Activated T-cell treated with anti-CD3 and anti-CD28 coated beads for 48 hours (primary cell): ENCODE data around the gene PITPNC1.

Experiments used
- DNase-seq: peaks from one replicate; pipeline ENCODE4 v3.0.0-alpha.2; 2020; ENCODE audit warnings: low read depth

PITPNC1 gene

DNA sequence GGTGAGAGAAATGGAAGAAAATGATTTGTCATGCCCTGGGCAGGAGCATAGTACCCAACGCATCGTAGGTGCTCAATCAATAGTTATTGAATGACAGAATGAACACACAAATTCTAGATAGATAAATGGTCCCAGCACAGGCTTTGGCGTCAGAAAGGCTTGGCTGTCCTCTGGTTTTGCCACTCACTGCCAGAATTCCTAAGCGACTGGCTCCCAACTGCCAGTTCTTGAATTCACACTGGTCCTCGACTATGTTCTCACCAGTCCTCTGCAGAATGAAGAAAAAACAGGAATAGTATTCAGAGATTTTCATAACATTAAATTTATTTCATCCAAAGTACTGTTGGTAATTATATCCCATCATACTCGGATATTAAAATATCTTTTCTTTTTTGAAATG, 177.6 kb downstream of the PITPNC1 start:
- no peak for DNase-seq

DNA sequence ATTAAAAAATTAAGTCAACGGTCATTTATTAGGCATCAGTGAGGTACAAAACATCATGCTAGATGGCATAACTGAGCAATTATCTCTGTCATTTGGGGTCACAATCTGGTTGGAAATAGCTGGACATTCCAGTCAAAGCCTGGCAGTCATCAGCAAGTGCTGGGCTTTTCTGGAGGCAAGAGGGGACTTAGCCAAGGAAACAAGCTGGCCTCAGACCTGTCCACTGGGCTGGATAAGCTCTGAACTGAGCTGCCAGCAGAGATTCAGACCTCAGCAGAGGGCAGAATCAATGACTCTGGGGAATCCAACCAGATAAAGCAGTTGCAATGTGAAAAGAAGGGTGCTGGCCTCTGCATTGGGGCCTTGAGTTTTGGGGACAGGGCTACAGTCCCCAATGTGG, 178.8 kb downstream of the PITPNC1 start:
- DNase-seq: no peak

DNA sequence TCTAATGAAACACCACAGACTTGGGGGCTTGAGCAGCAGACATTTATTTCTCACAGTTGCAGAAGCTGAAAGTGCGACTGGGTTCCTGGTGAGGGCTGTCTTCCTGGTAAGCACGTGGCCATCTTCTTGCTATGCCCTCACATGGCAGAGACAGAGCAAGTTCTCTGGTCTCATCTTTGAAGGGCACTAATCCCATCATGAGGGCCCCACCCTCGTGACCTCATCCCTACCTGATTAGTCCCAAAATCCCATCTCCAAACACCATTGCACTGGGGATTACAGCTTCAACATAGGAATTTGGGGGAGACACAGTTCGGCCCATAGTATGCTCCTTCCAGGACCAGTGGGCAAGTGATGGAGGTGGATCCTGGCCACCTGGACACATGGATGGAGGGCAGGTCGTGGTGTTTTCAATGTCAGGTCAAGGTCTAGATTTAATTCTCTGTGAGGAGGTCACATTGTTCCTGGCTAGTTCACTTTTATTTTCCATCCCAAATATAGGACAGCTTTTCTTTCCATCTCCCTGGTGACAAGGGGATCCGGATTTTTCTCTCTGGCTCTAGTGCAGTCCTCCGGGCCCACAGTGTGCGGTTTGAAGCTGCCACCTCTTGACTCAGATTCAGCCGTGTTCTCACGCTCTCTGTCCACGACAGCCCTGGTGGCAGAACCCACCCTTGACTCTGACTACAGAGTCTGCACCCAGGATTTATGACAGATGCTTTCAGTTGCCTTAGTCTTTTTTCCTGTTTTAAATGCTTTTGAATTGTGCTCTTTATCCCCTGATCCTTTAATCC, 180.2 kb downstream of the PITPNC1 start:
- DNase-seq: no peak

DNA sequence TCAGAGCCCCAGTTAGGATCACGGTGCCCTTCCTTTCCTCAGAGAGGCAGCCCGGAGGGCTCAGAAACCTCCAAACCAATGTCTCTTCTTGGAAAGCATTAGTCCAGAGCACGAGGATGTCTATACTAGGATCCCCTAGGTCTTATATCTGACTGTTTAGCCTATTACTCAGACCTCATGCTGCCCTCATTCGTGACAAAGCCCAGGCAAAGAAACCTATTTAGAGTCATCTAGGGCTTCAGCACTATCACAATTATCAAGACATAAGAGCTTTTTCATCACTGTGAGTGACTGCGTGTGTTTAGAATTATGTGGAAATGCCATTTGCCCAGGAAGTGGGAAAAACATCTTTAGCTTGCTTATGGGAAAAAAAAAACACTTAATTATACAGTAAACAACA, 180.8 kb downstream of the PITPNC1 start:
- no peak for DNase-seq

DNA sequence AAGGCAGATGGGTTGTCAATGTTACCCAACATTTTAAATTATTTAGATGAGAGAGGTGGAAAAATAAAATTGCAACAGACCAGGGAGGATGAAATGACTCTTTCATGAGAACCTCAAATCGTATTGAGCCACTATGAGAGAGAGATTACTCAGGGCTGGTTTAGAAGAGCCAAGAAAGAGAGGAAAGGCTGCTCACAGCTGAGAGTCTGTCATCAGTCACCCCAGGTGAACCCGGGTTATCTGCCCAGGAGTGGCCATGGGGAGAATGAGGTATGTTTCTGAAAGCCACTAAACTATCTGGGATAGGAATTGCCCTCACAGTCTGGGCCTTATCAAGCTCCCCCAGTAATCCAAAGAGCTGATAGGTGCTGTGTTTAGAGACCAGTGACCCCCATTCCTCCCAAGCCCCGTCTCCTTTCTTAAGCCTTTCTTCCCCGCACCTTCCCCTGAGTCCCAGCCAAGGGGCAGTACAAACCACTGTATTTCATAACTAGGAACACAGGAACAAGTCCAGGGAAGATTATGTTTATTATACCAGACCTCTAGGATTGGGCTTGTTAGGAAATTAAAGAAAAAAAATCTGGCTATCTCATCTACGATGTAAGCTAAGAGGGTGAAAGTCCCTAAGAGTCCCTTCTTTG, 181.8 kb downstream of the PITPNC1 start:
- DNase-seq: peak; percentile 6

DNA sequence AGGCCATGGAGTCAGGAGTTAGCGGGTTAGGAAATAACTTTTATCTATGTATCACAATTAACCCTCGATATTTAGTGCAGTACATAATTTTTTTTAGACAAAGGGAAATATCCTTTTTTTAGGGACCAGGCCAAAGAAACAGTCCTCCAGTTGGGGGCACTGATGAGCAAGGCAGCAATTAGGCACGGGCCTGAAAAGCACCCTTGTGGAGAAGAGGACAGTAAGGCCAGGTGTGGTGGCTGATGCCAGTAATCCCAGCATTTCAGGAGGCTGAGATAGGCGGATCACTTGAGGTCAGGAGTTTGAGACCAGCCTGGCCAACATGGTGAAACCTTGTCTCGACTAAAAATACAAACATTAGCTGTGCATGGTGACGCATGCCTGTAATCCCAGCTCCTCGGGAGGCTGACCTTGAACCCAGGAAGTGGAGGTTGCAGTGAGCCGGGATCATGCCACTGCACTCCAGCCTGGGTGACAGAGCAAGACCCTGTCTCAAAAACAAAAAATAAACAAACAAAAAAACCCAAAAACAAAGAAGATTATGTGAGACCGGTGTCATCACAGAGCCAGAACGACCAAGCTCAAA, 182.4 kb downstream of the PITPNC1 start:
- DNase-seq: no peak

DNA sequence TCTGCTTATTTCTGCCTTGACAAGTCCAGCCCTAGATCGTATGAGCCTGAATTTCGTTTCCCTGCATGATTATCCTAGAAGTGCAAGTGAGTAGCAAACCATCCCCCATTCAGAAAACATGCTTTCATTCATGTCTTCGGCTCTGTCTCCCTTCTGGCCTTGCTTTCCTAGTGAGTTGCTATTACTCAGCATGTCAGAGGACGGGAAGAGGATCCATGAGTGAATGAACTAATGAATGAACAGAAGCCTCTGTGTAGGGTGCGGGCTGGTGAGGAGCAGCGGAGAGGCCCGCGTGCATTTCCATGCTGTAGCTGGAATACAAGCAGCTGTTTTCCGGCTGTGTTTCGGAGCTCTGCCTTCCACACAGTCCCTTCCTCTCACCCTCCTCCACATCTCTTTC, 184.9 kb downstream of the PITPNC1 start:
- DNase-seq: no peak

DNA sequence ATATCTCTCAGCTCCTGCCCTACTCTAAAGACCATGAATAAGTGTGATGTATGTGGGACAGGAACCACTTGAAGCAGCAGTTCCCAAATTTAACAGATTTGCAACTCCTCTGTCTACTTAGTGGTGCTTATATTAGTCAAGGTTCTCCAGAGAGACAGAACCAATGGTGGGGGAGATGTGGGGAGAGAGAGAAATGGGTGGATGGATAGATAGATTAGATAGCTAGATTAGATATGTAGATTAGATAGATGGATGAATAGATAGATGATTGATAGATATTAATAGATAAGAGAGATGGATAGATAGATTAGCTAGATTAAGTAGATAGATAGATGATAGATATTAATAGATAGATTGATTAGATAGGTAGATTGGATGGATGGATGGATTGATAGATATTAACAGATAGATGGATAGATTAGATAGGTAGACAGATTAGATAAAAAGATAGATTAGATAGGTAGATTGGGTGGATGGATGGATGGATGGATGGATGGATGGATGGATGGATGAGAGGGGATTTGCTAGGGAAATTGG, 186.7 kb downstream of the PITPNC1 start:
- no peak for DNase-seq

DNA sequence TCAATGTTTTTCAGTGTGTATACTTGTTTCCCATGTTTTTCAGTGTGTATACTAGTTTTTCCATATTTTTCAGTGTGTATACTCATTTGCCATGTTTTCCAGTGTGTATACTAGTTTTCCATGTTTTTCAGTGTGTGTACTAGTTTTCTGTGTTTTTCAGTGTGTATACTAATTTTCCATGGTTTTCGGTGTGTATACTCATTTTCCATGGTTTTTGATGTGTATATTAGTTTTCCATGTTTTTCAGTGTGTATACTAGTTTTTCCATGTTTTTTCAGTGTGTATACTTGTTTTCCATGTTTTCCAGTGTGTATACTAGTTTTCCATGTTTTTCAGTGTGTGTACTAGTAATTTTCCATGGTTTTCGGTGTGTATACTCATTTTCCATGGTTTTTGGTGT, 188.0 kb downstream of the PITPNC1 start:
- no peak for DNase-seq

DNA sequence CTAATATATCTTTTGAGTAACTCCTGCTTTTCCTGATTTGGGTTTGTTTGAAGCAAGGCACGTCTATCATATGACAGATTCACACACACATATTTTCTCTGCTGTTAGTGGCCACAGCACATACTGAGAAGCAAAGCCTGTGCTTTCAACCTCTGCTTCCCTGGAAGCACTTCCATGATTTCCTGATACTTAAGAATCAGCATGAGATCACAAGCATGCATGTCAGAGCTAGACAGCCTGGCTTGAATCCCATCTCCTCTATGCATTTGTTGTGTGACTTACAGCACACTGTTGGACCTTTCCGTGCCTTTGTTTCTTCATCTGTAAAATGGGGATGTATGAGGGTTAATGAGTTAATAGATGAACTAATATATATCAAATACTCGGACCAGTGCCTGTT, 189.6 kb downstream of the PITPNC1 start:
- no peak for DNase-seq

DNA sequence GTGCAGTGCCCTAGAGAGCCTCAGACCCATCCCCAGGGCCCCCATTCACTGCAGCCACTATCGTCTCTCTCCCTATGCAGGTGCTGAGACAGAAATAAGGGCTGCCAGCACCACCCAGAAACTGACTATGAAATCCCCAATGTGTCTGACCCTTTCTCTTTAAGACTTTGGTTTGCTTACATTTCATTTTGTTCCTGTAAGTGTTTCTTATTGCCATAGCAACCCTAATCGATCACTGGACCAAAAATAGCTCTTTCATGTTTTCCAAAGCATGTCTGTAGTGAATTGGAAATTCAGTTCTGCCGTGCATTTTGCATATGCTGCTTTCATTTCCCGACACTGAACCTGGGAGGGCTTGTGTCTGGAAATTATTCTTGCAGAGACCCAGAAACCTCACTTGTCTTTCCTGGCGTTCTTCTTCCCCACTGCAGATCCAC, 192.0 kb downstream of the PITPNC1 start:
- DNase-seq: no peak

DNA sequence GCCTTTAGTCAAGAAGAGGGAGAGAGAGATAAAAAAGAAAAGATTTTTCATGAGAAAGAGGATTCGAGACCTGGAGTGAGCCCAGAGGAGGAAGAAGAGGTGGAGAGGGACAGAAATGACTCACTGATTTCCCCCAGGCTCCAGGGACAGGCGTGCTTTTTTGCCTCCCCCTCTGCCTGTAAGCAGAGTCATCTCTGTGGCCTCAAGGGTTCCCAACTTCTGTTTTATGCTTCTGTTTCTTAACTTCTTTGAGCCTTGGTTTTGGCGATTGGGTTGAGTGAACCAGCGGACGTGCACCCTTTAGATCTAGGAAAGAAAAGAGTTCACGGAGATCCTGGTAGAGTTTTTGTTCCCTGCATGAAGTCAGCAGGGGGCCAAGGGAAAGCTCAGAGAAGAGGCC, 192.8 kb downstream of the PITPNC1 start:
- DNase-seq: no peak

DNA sequence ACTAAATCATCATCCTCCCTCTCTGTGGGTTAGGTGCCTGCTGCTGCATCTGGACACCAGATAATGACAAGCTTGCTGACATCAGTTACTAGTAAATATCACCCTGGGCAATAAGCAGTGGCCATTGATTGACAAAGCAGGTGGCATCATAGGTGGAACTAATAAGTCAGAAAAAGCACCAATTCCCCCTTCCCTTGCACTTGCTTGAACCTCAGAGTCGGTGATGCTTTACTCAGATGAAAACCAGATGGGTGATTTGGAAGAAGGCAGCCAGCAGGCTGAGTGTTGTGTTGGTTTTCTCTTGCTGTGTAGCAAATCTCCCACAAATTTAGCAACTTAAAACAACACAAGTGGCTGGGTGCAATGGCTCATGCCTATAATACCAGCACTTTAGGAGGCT, 193.7 kb downstream of the PITPNC1 start:
- DNase-seq: no peak

DNA sequence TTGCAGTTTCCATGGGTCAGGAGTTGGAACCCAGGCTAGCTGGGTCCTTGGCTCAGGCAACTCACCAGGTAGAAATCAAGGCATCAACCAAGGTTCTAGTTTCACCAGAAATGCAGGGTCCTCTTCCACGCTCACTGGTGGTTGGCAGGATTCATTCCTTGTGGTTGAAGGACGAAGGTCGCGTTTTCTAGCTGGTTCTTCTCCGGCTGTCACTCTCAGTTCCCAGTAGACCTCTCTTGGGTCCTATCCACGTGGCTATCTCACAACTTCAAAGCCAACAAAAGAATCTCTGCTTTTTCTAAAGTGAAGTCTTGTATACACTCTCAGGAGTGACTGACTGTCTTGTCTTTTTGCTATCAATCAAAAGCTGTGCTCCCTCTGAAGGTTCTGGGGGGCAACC, 194.4 kb downstream of the PITPNC1 start:
- DNase-seq: no peak

DNA sequence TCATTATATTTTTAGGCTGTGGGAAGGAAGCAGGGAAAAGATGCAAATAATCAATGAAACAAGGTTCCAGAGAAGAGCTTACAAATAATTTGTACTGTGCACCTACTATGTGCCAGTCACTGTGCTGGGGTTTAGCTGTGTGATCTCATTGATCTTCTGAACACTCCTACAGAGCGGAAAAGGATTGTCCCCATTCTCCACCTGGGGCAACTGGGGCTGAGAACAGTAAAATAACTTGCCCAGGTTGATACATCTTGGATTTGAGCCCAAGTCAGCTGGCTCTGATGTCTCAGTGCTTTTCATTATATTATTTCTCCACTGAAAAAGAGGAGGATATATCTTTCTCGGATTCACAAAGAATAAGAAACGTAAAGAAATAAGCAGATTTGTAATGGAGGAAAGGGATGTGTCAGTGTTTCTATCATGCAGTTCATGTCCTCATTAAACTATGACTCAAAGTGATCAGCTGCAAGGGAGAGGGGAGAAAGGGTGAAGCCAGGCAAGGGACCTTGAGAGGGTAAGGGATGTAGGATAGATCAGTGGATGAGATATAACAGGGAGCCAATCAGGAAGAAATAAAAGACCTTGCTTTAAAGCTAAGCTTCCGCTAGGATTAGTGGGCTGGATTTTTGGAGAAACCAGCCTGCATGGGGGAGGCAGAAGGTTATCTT, 197.0 kb downstream of the PITPNC1 start:
- no peak for DNase-seq

DNA sequence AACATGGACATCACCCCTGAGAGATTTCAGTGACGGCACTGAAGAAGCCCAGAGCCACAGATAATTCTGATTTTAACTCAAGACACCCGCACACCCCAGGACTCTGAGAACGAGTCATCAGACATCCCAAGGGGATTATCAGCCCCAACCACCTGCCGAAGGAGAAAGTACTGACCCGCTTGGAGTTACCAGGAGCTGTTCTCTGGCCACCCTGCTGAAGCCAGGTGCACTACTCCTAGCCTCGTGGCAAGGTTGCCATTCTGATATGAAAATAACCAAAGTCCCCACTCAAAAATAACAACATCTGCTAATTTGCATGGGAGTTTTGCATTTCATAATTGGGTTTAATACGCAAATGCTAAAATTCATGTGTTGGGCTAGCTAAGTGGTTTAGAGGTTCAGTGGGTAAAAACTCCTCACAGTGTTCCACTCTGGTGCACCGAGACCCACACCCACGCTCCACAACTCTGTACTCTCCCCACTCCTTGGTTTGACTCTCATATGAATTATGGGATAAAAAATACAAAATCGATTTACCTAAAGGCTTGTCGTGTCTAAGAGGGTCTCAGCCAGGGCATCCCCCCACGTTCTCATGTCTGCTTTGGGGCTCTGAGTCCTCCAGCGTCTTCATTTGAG, 197.7 kb downstream of the PITPNC1 start:
- no peak for DNase-seq

DNA sequence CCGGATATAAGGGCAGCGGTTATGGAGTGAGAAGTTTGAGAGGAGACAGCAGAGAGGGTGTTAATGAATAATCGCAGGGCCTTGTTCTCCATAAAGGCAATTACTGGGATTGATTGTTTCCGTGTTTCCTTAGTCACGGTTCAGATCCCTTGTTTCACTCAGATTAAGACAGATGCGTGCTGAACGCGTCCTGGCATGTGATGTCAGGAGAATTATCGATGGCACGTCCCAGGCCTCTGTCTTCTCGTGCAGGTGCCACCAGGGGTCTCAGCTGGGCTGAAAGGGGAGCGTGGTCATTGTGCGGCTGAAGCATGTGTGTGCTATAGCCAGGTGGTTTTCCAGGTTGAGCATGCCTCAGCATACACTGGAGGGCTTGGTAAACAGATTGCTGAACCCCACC, 198.2 kb downstream of the PITPNC1 start:
- DNase-seq: no peak

DNA sequence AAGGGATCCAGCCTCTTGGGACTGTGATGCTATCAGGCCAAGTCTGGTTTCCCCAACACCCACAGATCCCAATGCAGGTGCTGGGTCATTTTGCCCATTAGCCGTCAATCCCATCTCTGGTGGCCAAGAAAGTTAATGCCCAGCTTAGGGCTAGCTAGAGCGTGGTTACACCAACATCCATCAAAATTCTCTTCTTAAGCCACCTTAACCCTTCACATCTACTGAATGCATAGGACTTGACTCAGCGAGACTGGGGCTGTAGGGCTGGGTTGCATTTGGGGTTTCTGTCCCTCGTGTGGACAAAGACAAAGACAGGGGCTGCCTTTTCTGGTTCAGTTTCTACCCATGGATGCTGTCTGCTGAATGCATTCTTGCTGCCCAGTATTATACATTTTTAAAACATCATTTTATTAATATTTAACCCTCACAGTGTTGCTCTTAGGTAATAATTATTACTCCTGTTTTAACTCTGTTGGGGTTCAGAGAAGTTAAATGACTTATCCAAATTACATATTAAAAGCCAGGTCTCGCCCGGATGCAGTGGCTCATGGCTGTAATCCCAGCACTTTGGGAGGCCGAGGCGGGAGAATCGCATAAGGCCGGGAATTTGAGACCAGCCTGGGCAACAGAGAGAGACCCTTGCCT, 199.5 kb downstream of the PITPNC1 start:
- DNase-seq: no peak

DNA sequence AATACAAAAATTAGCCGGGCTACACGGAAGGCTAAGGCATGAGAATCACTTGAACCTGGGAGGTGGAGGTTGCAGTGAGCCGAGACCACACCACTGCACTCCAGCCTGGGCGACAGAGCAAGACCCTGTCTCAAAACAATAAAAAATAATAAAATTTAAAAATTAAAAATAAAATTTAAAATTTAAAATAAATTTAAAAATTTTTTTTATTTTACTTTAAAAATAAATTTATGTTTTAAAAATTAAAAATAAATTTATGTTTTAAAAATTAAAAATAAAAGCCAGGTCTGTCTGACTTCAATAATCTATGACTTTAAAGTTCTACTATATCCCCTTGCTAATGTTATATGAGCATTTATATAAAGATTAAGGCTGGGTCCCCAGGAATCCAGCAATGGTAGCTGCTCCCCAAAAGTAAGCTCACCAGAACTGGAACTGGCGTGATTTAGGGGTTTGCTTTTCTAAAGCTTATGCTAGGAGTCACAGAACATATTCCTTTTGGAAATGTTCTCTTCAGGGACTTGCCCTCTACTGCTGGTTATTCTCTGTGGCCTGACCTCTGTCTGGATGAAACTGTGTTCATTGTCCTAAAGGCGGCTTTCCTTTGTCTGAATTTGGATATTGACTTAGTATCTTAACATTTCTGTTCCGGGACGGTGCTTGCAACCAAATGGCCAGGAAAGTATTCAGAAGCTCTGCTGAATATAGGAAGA, 200.5 kb downstream of the PITPNC1 start:
- no peak for DNase-seq

DNA sequence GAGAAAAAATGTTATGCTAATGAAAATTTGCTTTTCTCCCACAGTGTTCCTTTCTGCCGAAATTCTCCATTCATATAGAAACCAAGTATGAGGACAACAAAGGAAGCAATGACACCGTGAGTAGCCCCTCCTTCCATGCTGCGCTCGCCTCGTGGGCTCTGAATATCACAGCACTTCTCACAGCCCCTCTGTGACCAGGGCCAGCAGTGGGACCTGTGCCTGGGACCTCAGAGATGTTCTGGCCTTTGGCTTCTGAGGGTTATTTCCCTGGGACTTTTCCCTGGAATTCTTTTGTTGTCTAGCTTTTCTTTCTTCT, 201.0 kb downstream of the PITPNC1 start:
- DNase-seq: no peak
